ENCODE results near the gene SLC1A3.

The SLC1A3 gene

GRCh38 chr5:36632363-36632664 lies 25.9 kb downstream of the SLC1A3 start:
- no peak overlapping the region for H3K27ac ChIP-seq
- TF ChIP-seq ZFX (IDR thresholded peaks at IDR 0.05) (no peak), CTCF (conservative IDR thresholded peaks at IDR 0.05) (no peak)

GRCh38 chr5:36635721-36636390 lies 29.4 kb downstream of the SLC1A3 start:
- H3K27ac ChIP-seq = no peak overlapping the region
- no peak for TF ChIP-seq CTCF (conservative IDR thresholded peaks at IDR 0.05)
- TF ChIP-seq ZFX (IDR thresholded peaks at IDR 0.05) = no peak

GRCh38 chr5:36637101-36637500 lies 30.7 kb downstream of the SLC1A3 start:
- H3K27ac ChIP-seq = no peak overlapping the region
- TF ChIP-seq ZFX (IDR thresholded peaks at IDR 0.05) (no peak), CTCF (conservative IDR thresholded peaks at IDR 0.05) (no peak)

GRCh38 chr5:36637516-36637915 lies 31.1 kb downstream of the SLC1A3 start:
- TF ChIP-seq ZFX (IDR thresholded peaks at IDR 0.05) = no peak
- TF ChIP-seq CTCF (conservative IDR thresholded peaks at IDR 0.05) = no peak
- no peak overlapping the region for H3K27ac ChIP-seq

GRCh38 chr5:36638056-36638455 lies 31.6 kb downstream of the SLC1A3 start:
- TF ChIP-seq CTCF (conservative IDR thresholded peaks at IDR 0.05) (no peak), ZFX (IDR thresholded peaks at IDR 0.05) (no peak)
- no peak overlapping the region for H3K27ac ChIP-seq

GRCh38 chr5:36640949-36641348 lies 34.5 kb downstream of the SLC1A3 start:
- TF ChIP-seq ZFX (IDR thresholded peaks at IDR 0.05) = no peak
- no peak for TF ChIP-seq CTCF (conservative IDR thresholded peaks at IDR 0.05)
- H3K27ac ChIP-seq = no peak overlapping the region

GRCh38 chr5:36641431-36641830 lies 35.0 kb downstream of the SLC1A3 start:
- TF ChIP-seq ZFX (IDR thresholded peaks at IDR 0.05) = no peak
- TF ChIP-seq CTCF (conservative IDR thresholded peaks at IDR 0.05) = no peak

More at GRCh38 chr5:36641431-36641830, 35.0 kb downstream of the SLC1A3 start:
- no peak overlapping the region for H3K27ac ChIP-seq

Measured in C4-2B (cell line).